ENCODE data around the gene CASP10. TPM values are rescaled to one million over a fixed set of nuclear protein-coding genes. Genes with fewer than 3 reads are reported as not detected.

The CASP10 gene
- polyA plus RNA-seq, 1 experiment, result 0.83 TPM

DNA sequence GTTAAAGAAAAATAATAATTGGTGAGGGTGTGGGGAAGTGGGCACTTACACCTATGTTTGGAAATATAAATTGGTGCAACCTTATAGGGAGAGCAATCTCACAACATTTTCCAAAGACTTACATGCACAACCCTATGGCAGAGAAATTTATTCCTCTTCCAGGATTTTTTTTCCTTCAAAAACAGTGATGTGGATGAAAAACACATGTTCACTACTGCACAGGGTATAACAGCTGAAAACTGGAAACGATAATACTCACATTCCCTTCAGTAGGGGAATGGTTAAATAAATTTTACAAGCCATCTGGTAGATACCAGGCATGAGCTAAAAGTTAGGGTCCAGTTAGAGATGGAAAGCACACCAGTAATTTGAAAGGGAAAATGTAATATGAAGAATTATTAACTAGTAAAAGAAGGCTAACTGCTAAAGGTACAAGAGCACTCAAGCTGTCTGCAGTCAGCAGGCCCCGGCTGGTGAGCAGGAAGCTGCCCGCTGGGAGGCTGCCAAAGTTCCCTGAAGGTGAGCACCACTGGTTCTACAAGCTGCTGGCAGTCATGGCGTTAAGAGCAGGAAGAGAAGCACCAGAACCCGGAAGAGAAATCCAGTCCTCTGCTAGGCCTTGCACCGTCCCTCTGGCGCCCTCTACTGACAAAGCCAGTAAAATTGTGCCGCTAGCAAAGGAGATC lies 49.0 kb downstream of the CASP10 start:
- Histone ChIP-seq H3K36me3 (ENCODE audit: control insufficient read depth, insufficient read depth, low read length) (no peaks in the 10 kb centered on the region), H3K27me3 (ENCODE audit: control insufficient read depth, insufficient read depth, low read length) (no peaks in the 10 kb centered on the region), H3K4me3 (ENCODE audit: low read depth, low read length) (no peak overlapping the region)
- ChIA-PET CTCF (interaction anchor here (0.6 to 2.5 kb wide), 44 partner anchors 10 to 546 kb away, joined by 3 to 32 read pairs (median 4); partner anchors contain the start of gene CASP10), POLR2A (interaction anchor here (0.6 kb wide), 3 partner anchors 13 to 299 kb away, joined by 3 to 16 read pairs (median 8); no protein-coding TSS in a partner anchor)
- peak; percentile 62 for DNase-seq (ENCODE audit: low read depth)
- TF ChIP-seq, protein P1, sequence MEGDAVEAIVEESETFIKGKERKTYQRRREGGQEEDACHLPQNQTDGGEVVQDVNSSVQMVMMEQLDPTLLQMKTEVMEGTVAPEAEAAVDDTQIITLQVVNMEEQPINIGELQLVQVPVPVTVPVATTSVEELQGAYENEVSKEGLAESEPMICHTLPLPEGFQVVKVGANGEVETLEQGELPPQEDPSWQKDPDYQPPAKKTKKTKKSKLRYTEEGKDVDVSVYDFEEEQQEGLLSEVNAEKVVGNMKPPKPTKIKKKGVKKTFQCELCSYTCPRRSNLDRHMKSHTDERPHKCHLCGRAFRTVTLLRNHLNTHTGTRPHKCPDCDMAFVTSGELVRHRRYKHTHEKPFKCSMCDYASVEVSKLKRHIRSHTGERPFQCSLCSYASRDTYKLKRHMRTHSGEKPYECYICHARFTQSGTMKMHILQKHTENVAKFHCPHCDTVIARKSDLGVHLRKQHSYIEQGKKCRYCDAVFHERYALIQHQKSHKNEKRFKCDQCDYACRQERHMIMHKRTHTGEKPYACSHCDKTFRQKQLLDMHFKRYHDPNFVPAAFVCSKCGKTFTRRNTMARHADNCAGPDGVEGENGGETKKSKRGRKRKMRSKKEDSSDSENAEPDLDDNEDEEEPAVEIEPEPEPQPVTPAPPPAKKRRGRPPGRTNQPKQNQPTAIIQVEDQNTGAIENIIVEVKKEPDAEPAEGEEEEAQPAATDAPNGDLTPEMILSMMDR (IDR thresholded peaks at IDR 0.05; ENCODE audit: insufficient read depth, low read depth, low read length), result peak; percentile 95

DNA sequence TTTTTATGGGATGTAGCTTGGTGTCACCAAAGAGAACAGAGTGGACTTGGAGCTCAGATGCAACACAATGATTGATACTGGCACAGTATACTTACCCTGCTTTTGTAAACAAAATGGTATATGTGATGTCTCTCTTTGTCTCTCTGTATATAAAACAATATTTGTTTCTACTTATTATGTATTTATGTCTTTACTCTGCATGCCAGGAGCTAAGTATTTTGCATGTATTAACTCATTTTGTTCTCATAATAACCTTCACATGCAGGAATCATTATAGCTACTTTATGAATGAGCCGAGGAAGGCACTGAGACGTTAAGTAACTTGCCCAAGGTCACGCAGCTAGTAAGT lies 49.5 kb downstream of the CASP10 start:
- no peaks in the 10 kb centered on the region for H3K27me3 ChIP-seq (ENCODE audit: control insufficient read depth, insufficient read depth, low read length)
- POLR2A ChIA-PET, result interaction anchor here (0.5 to 0.6 kb wide), 3 partner anchors 44 to 365 kb away, joined by 3 to 16 read pairs (median 3); no protein-coding TSS in a partner anchor
- CTCF ChIA-PET, result interaction anchor here (0.6 to 2.5 kb wide), 41 partner anchors 11 to 546 kb away, joined by 3 to 32 read pairs (median 4); partner anchors contain the start of gene CASP10
- TF ChIP-seq, protein P1 (IDR thresholded peaks at IDR 0.05; ENCODE audit: insufficient read depth, low read depth, low read length), result no peak
- no peak for DNase-seq (ENCODE audit: low read depth)
- H3K4me3 ChIP-seq (ENCODE audit: low read depth, low read length), result no peak overlapping the region
- no peaks in the 10 kb centered on the region for H3K36me3 ChIP-seq (ENCODE audit: control insufficient read depth, insufficient read depth, low read length)

DNA sequence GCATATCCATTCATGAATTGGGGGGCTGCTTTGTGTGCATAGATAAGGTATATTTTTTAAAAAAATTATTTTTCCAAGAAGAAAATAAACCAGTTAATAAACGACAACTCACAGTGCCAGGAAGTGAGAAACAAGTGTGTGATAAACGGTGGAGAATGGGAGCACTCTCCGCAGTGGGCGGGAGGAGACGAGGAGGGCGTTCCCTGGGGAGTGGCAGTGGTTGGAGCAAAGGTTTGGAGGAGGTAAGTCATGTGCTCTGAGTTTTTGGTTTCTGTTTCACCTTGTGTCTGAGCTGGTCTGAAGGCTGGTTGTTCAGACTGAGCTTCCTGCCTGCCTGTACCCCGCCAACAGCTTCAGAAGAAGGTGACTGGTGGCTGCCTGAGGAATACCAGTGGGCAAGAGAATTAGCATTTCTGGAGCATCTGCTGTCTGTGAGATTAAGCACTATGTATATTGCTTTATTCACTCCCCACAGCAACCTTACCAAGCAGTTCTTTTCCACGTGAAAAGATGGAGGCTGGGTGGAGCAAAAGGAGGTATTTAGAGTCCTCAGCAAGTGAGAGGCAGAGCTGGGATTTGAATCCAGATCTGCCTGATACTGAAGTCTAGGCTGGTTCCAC lies 50.4 kb downstream of the CASP10 start:
- POLR2A ChIA-PET, result no interaction called here
- Histone ChIP-seq H3K4me3 (ENCODE audit: low read depth, low read length) (no peak overlapping the region), H3K27me3 (ENCODE audit: control insufficient read depth, insufficient read depth, low read length) (no peaks in the 10 kb centered on the region), H3K36me3 (ENCODE audit: control insufficient read depth, insufficient read depth, low read length) (no peaks in the 10 kb centered on the region)
- CTCF ChIA-PET, result interaction anchor here (0.7 to 2.5 kb wide), 8 partner anchors 12 to 332 kb away, joined by 3 to 32 read pairs (median 13); partner anchors contain the start of gene CASP10
- no peak for DNase-seq (ENCODE audit: low read depth)
- TF ChIP-seq, protein P1 (IDR thresholded peaks at IDR 0.05; ENCODE audit: insufficient read depth, low read depth, low read length), result no peak

DNA sequence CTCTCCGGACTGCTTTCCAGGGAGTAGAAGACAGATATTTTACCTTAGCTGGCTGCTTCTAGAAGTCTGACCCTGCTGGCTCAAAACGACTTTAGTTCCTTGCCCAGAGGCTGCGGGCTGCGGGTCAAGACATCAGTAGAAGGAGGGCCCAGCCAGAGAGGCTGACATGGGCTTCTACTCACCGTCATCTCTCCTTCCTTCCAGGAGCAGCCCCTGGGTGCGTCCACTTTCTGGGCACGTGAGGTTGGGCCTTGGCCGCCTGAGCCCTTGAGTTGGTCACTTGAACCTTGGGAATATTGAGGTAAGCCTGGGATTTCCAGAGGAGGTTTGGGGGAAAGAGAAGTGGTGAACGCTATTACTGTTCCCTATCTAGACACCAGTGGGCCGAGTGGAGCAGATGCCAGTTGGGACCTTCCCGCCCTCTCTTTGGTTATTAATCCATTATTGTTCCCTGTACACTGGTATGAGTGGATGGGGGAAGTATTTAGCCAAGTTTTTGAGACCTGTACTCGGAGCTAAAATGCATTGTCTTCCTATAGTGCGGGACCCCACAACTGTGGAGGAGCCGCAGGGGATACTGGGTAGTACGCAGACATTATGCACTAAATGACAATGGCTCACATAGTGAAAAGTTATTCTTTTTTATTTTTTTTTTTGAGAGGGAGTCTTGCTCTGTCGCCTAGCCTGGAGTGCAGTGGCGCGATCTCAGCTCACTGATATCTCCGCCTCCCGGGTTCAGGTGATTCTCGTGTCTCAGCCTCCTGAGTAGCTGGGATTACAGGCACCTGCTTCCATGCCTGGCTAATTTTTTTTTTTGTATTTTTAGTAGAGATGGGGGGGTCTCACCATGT lies 51.1 kb downstream of the CASP10 start:
- ChIA-PET POLR2A (no interaction called here), CTCF (interaction anchor here (0.7 to 2.5 kb wide), 6 partner anchors 13 to 333 kb away, joined by 3 to 32 read pairs (median 6); no protein-coding TSS in a partner anchor)
- no peak for DNase-seq (ENCODE audit: low read depth)
- TF ChIP-seq, protein P1 (IDR thresholded peaks at IDR 0.05; ENCODE audit: insufficient read depth, low read depth, low read length), result no peak
- no peaks in the 10 kb centered on the region for H3K36me3 ChIP-seq (ENCODE audit: control insufficient read depth, insufficient read depth, low read length)
- no peaks in the 10 kb centered on the region for H3K27me3 ChIP-seq (ENCODE audit: control insufficient read depth, insufficient read depth, low read length)
- H3K4me3 ChIP-seq (ENCODE audit: low read depth, low read length), result no peak overlapping the region

Measured in BJ (cell line).